Measurements from ENCODE around the gene CPSF4. TPM values are rescaled to one million over a fixed set of nuclear protein-coding genes. Genes with fewer than 3 reads are reported as not detected.

CPSF4 gene
- polyA plus RNA-seq, 6 donors from 2014 or later = 21.5 to 51.4 (median 24.5) TPM

GRCh38 chr7:99459087-99459486, 20.3 kb downstream of the CPSF4 start:
- Mint-ChIP-seq H3K36me3 (peaks cover under 1 to 4% of the 10 kb centered on the region in 2 donors), H3K4me1 (peaks cover 16 to 32% (median 23%) of the 10 kb centered on the region in 3 donors), H3K4me3 (peak overlapping the region in 1 of 8 donors; percentile 23), H3K9me3 (no peaks in the 10 kb centered on the region), H3K27ac (peak overlapping the region in 1 of 6 donors; percentile 47), H3K27me3 (no peaks in the 10 kb centered on the region)
- ATAC-seq (ENCODE audit: low read depth in 2 of 2) = peak in 1 of 2 donors; percentile 35
- no peak for DNase-seq

GRCh38 chr7:99460651-99461050, 21.9 kb downstream of the CPSF4 start:
- Mint-ChIP-seq H3K9me3 (no peaks in the 10 kb centered on the region), H3K36me3 (peaks cover 0 to 4% of the 10 kb centered on the region in 2 donors), H3K4me1 (peaks cover 21 to 46% (median 37%) of the 10 kb centered on the region in 3 donors), H3K27me3 (no peaks in the 10 kb centered on the region), H3K27ac (peak overlapping the region in 3 of 6 donors; percentile 32 to 93 (median 64)), H3K4me3 (peak overlapping the region in 1 of 8 donors; percentile 63)
- no peak for ATAC-seq (ENCODE audit: low read depth in 2 of 2)
- DNase-seq = no peak

- H3K4me3 Mint-ChIP-seq = no peak overlapping the region
- no peak for ATAC-seq (ENCODE audit: low read depth in 2 of 2)
- H3K27me3 Mint-ChIP-seq = no peaks in the 10 kb centered on the region
- no peak for DNase-seq
- H3K9me3 Mint-ChIP-seq = no peaks in the 10 kb centered on the region
- H3K4me1 Mint-ChIP-seq = peaks cover 26 to 52% (median 41%) of the 10 kb centered on the region in 3 donors
- H3K36me3 Mint-ChIP-seq = peaks cover 4 to 6% of the 10 kb centered on the region in 2 donors
- peak overlapping the region in 1 of 6 donors; percentile 16 for H3K27ac Mint-ChIP-seq
These were observed 22.5 kb downstream of the CPSF4 start for GRCh38 chr7:99461221-99461620.

DNA sequence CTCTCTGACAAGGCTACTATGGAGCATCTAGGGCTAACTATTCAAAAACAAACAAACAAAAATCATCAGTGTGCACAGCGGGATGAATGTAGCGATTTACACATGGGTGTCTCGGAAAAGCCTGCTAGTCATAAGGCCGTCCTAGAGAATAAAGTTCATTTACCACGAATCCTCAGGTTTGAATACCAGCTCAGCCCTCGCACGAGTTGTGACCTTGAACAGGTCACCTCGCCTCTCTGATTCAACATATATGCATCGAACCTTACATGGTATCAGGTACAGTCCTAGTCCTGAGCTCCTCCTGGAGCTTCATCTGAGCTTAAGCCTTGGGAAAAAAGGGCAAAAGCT, 26.7 kb downstream of the CPSF4 start:
- no peak for ATAC-seq (ENCODE audit: low read depth in 2 of 2)
- Mint-ChIP-seq H3K4me3 (peak overlapping the region; percentile 93 to 98 (median 97)), H3K27ac (peak overlapping the region in 5 of 6 donors; percentile 95 to 98 (median 96)), H3K27me3 (no peaks in the 10 kb centered on the region), H3K36me3 (peaks cover 4 to 6% of the 10 kb centered on the region in 2 donors), H3K4me1 (peaks cover 24 to 44% (median 41%) of the 10 kb centered on the region in 3 donors), H3K9me3 (no peaks in the 10 kb centered on the region)
- DNase-seq = no peak

DNA sequence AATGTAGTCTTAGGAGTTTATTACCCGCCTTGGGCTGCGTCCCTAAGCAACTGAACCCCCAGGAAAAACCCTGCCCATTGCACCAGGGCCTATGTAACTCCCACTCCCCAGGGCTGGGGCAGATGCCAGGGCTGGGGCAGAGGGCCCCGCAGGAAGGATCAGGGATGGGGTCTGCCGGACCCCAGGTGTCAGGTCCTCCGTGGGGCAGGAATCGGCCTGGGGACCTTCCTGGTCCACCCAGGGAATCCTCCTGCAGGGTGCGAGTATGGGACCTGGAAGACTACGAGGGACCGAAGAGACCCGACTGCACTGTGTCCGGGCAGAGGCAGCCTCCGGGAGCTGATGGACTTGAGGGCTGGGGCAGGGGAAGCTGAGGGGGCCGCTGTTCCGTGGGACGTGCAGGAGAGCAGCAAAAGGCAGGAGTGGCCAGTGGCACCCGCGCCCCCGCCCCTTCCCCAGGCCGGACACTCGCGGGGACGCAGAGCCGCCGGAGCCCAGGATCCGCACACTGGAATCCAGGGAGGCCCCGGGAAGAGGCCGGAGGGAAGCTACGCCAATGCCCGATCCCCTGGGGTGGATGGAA, 29.7 kb downstream of the CPSF4 start:
- ATAC-seq (ENCODE audit: low read depth in 2 of 2) (no peak), DNase-seq (no peak)
- Mint-ChIP-seq H3K27me3 (peaks cover 0 to 4% (median 0%) of the 10 kb centered on the region in 3 donors), H3K4me3 (peak overlapping the region in 4 of 8 donors; percentile 52 to 93 (median 63)), H3K4me1 (peaks cover 35 to 47% (median 43%) of the 10 kb centered on the region in 3 donors), H3K27ac (no peak overlapping the region), H3K36me3 (peaks cover 4 to 6% of the 10 kb centered on the region in 2 donors), H3K9me3 (no peaks in the 10 kb centered on the region)

DNA sequence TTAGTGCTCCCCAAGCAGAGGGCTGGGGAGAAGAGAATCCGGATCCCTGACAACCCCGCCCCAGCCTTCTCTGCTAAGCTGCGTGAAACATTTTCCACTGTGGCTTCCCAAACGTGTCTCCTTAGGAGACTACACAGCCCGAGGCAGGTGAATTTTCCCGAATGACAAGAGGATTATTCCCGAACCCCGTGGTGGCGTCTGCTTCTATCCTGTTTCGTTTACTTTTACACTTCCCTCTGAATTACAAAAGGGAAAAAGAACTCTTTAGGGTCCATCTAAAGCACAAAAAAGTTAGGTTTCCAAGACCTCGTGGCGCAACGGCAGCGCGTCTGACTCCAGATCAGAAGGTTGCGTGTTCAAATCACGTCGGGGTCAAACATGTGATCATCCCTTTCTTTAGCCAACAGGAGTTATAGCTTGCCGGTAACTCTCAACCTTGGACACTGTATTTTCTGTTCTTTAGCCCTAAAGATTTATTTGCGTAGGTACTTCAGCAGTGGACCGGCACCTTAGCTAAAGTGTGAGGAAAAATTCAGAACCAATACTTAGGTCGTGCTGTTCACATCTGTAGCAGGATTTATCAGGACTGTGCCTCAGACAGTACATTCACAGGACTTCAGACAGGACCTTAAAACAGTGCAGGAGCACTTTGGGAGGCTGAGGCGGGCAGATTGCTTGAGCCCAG, 30.8 kb downstream of the CPSF4 start:
- peak overlapping the region in 1 of 8 donors; percentile 93 for H3K4me3 Mint-ChIP-seq
- H3K27me3 Mint-ChIP-seq = peaks cover 0 to 4% (median 0%) of the 10 kb centered on the region in 3 donors
- no peak overlapping the region for H3K27ac Mint-ChIP-seq
- DNase-seq (no peak), ATAC-seq (ENCODE audit: low read depth in 2 of 2) (no peak)
- H3K36me3 Mint-ChIP-seq = peaks cover 0 to 6% of the 10 kb centered on the region in 2 donors
- H3K4me1 Mint-ChIP-seq = peaks cover 30 to 44% (median 42%) of the 10 kb centered on the region in 3 donors
- H3K9me3 Mint-ChIP-seq = no peaks in the 10 kb centered on the region

- Mint-ChIP-seq H3K36me3 (peaks cover 0 to 8% of the 10 kb centered on the region in 2 donors), H3K4me3 (peak within 1 kb of the TSS; percentile 93 to 99 (median 98)), H3K4me1 (peaks cover 32 to 41% (median 34%) of the 10 kb centered on the region in 3 donors), H3K9me3 (no peaks in the 10 kb centered on the region), H3K27ac (peak within 1 kb of the TSS; percentile 94 to 98 (median 96)), H3K27me3 (peaks cover 0 to 4% (median 0%) of the 10 kb centered on the region in 3 donors)
- DNase-seq (peak; percentile 95), ATAC-seq (ENCODE audit: low read depth in 2 of 2) (peak; percentile 96)
These were observed 34.0 kb downstream of the CPSF4 start, which contains the start of gene ZNF789 for GRCh38 chr7:99472561-99473314. Gene ZNF789 (plus strand): TSS chr7:99472890. CDS start chr7:99476457, 3,567 bp downstream.

GRCh38 chr7:99473315-99473596, 34.5 kb downstream of the CPSF4 start:
- Mint-ChIP-seq H3K27ac (peak overlapping the region; percentile 14 to 98 (median 96)), H3K4me1 (peaks cover 35 to 47% (median 38%) of the 10 kb centered on the region in 3 donors), H3K27me3 (peaks cover 0 to 4% (median 0%) of the 10 kb centered on the region in 3 donors), H3K4me3 (peak overlapping the region; percentile 93 to 99 (median 98)), H3K36me3 (peaks cover 0 to 8% of the 10 kb centered on the region in 2 donors), H3K9me3 (no peaks in the 10 kb centered on the region)
- peak; percentile 6 to 7 for ATAC-seq (ENCODE audit: low read depth in 2 of 2)
- peak; percentile 25 for DNase-seq

GRCh38 chr7:99476107-99476506, 37.4 kb downstream of the CPSF4 start:
- peak overlapping the region in 1 of 8 donors; percentile 21 for H3K4me3 Mint-ChIP-seq
- peaks cover 0 to 2% (median 0%) of the 10 kb centered on the region in 3 donors for H3K27me3 Mint-ChIP-seq
- H3K9me3 Mint-ChIP-seq = no peaks in the 10 kb centered on the region
- ATAC-seq (ENCODE audit: low read depth in 2 of 2) (no peak), DNase-seq (no peak)
- peak overlapping the region in 2 of 6 donors; percentile 11 to 70 for H3K27ac Mint-ChIP-seq
- H3K4me1 Mint-ChIP-seq = peaks cover 40 to 54% (median 48%) of the 10 kb centered on the region in 3 donors
- peaks cover 0 to 8% of the 10 kb centered on the region in 2 donors for H3K36me3 Mint-ChIP-seq

- ATAC-seq (ENCODE audit: low read depth in 2 of 2) = no peak
These were observed 40.0 kb downstream of the CPSF4 start for GRCh38 chr7:99478464-99479440.

DNA sequence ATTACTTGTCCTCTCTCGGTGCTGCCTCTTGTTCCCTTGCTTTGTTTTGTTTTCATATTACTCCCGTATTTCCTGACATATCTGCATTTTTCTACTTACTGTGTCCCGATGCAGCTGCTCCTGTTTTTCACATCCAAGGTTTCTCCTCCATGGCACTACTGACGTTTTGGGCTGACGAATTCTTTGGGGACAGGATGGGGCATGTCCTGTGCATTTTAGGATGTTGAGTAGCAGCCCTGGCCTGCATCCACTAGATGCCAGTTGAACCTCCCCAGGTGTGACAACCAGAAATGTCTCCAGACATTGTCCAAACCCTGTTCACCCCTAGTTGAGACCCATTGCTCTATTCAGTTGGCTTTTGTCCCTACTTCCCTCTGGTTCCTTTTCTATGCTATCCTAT, 46.4 kb downstream of the CPSF4 start:
- ATAC-seq (ENCODE audit: low read depth in 2 of 2) = no peak
- Mint-ChIP-seq H3K4me1 (peaks cover 0 to 6% (median 4%) of the 10 kb centered on the region in 3 donors), H3K27me3 (no peaks in the 10 kb centered on the region), H3K27ac (peak overlapping the region in 2 of 6 donors; percentile 64 to 86), H3K9me3 (no peaks in the 10 kb centered on the region), H3K4me3 (peak overlapping the region in 1 of 8 donors; percentile 73), H3K36me3 (peaks cover 0 to 7% of the 10 kb centered on the region in 2 donors)
- DNase-seq = no peak

More at GRCh38 chr7:99478464-99479440, 40.0 kb downstream of the CPSF4 start:
- no peak for DNase-seq
- peak overlapping the region in 3 of 8 donors; percentile 24 to 51 (median 33) for H3K4me3 Mint-ChIP-seq
- H3K36me3 Mint-ChIP-seq = peaks cover 0 to 8% of the 10 kb centered on the region in 2 donors
- no peaks in the 10 kb centered on the region for H3K9me3 Mint-ChIP-seq
- H3K27ac Mint-ChIP-seq = peak overlapping the region in 3 of 6 donors; percentile 54 to 92 (median 81)
- H3K27me3 Mint-ChIP-seq = no peaks in the 10 kb centered on the region
- H3K4me1 Mint-ChIP-seq = peaks cover 24 to 36% (median 26%) of the 10 kb centered on the region in 3 donors

- H3K27ac Mint-ChIP-seq = no peak overlapping the region
- no peaks in the 10 kb centered on the region for H3K27me3 Mint-ChIP-seq
- peaks cover 0 to 6% (median 4%) of the 10 kb centered on the region in 3 donors for H3K4me1 Mint-ChIP-seq
- H3K4me3 Mint-ChIP-seq = no peak overlapping the region
- no peak for DNase-seq
- H3K36me3 Mint-ChIP-seq = peaks cover 14 to 18% of the 10 kb centered on the region in 2 donors
- ATAC-seq (ENCODE audit: low read depth in 2 of 2) = no peak
- H3K9me3 Mint-ChIP-seq = peaks cover 0 to 17% (median 14%) of the 10 kb centered on the region in 7 donors
These were observed 50.5 kb downstream of the CPSF4 start for GRCh38 chr7:99489235-99489634.

Measured in naive B cell (primary cell).